Neural progenitor cell (in vitro differentiated cells): ENCODE data around the gene PRODH. TPM values are rescaled to one million over a fixed set of nuclear protein-coding genes. Genes with fewer than 3 reads are reported as not detected.
A peak's percentile ranks its signal among the peaks of the same experiment; 100 is the strongest.
"Not testable (repeated sequence)": the region's sequence is repeated elsewhere in the genome, so short reads cannot be mapped to it uniquely, and the experiment has no call there.

ENCODE experiments used
- DNase-seq: peaks from one replicate; pipeline ENCODE4 v3.0.0-alpha.2; 2016; ENCODE audit warnings: low spot score
- H2AFZ ChIP-seq: fragments of 200-600 bp; sonication (generic); replicated peaks from 2 replicates; pipeline ENCODE4 v1.6.1; 2016; ENCODE audit warnings: antibody characterized with exemption
- H3F3A ChIP-seq: fragments of 200-600 bp; sonication (generic); 2 replicates; pipeline ENCODE4 v1.6.1; 2016; ENCODE audit warnings: antibody characterized with exemption, low read depth
- H3K27ac ChIP-seq: fragments of 200-600 bp; sonication (generic); 2 replicates; pipeline ENCODE4 v1.5.1; 2016; ENCODE audit warnings: mild to moderate bottlenecking
- H3K27me3 ChIP-seq: fragments of 200-600 bp; sonication (generic); 2 replicates; pipeline ENCODE4 v1.6.1; 2016; ENCODE audit warnings: mild to moderate bottlenecking, moderate library complexity
- H3K36me3 ChIP-seq: fragments of 200-600 bp; sonication (generic); 2 replicates; pipeline ENCODE4 v1.5.1; 2016
- H3K4me1 ChIP-seq: fragments of 200-600 bp; sonication (generic); 2 replicates; pipeline ENCODE4 v1.6.1; 2016; ENCODE audit warnings: mixed run types
- H3K4me2 ChIP-seq: fragments of 200-600 bp; sonication (generic); 2 replicates; pipeline ENCODE4 v1.6.1; 2016
- H3K4me3 ChIP-seq: fragments of 200-600 bp; sonication (generic); 2 replicates; pipeline ENCODE4 v1.5.1; 2016
- H3K79me2 ChIP-seq: fragments of 200-600 bp; sonication (generic); 2 replicates; pipeline ENCODE4 v1.6.1; 2016; ENCODE audit warnings: low read depth
- H3K9ac ChIP-seq: fragments of 200-600 bp; sonication (generic); 2 replicates; pipeline ENCODE4 v1.6.1; 2016
- H3K9me3 ChIP-seq: fragments of 200-600 bp; sonication (generic); 2 replicates; pipeline ENCODE4 v1.5.1; 2016; ENCODE audit warnings: low read depth
- H4K20me1 ChIP-seq: fragments of 200-600 bp; sonication (generic); 2 replicates; pipeline ENCODE4 v1.6.1; 2016; ENCODE audit warnings: low read depth
- H3K27ac Mint-ChIP-seq: 3 replicates; pipeline ENCODE4 v1.8.0; 2021; ENCODE audit warnings: mixed read lengths
- H3K27me3 Mint-ChIP-seq: 2 replicates; pipeline ENCODE4 v1.8.0; 2022; ENCODE audit warnings: low read depth, mild to moderate bottlenecking, inconsistent platforms, moderate library complexity, mixed read lengths; ENCODE audit not compliant: insufficient read depth
- H3K36me3 Mint-ChIP-seq: 3 replicates; pipeline ENCODE4 v1.8.0; 2021; ENCODE audit warnings: mixed read lengths
- H3K4me1 Mint-ChIP-seq: 3 replicates; pipeline ENCODE4 v1.8.0; 2021; ENCODE audit warnings: mixed read lengths
- H3K4me3 Mint-ChIP-seq: 3 replicates; pipeline ENCODE4 v1.8.0; 2021; ENCODE audit warnings: mild to moderate bottlenecking, moderate library complexity, mixed read lengths
- H3K9me3 Mint-ChIP-seq: 3 replicates; pipeline ENCODE4 v1.8.0; 2020; ENCODE audit warnings: mixed read lengths
- EZH2 ChIP-seq: fragments of 200-600 bp; sonication (generic); IDR thresholded peaks from 2 replicates; pipeline ENCODE4 v1.6.1; 2017; ENCODE audit warnings: antibody characterized with exemption, mild to moderate bottlenecking, moderate library complexity
- EZH2phosphoT487 ChIP-seq: fragments of 200-600 bp; sonication (generic); IDR thresholded peaks from 2 replicates; pipeline ENCODE4 v1.6.1; 2017; ENCODE audit warnings: antibody characterized with exemption
- total RNA-seq: library from RNA; depleted of rRNA; stranded (reverse); fragments of >200 nt; gene quantifications from 2 replicates; pipeline ENCODE4 v1.2.3, GENCODE V29; 2015; ENCODE audit warnings: low replicate concordance
- TF ChIP-seq, protein P1 (sequence below): fragments of 200-600 bp; sonication (generic); IDR thresholded peaks from 2 replicates; pipeline ENCODE4 v1.5.1; 2017; ENCODE audit warnings: antibody characterized with exemption, mild to moderate bottlenecking

Gene PRODH
- total RNA-seq, 1 donor from 2014 or later = 9.3 TPM

DNA sequence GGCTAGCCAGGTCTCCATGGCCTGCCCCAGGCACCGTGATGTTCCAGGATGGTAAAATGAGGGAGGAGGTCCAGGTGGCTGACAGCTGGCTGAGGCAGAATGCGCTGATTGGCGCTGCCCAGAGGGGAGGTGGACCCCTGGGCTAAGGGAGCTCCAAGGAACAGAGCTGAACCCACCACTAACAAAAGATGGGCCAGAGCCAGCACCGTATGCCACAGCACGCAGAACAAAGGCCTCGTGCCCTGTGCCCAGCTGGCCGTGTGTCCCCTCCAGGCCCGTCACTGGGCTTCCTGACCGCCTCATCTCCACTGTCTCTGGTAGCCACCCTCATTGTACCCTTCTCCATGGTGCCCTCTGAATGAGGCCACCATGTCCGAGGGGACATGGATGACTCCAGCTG, 19.6 kb upstream of the PRODH start:
- no peak for DNase-seq
- Histone ChIP-seq H3K9ac (no peak overlapping the region), H3K36me3 (no peaks in the 10 kb centered on the region), H4K20me1 (no peaks in the 10 kb centered on the region), H3K4me2 (no peak overlapping the region), H2AFZ (no peak overlapping the region), H3K4me3 (no peak overlapping the region), H3K9me3 (no peaks in the 10 kb centered on the region), H3F3A (no peaks in the 10 kb centered on the region), H3K27ac (no peak overlapping the region), H3K27me3 (no peaks in the 10 kb centered on the region), H3K79me2 (no peaks in the 10 kb centered on the region), H3K4me1 (no peaks in the 10 kb centered on the region)
- Mint-ChIP-seq H3K27me3 (no peaks in the 10 kb centered on the region), H3K36me3 (no peaks in the 10 kb centered on the region), H3K9me3 (no peaks in the 10 kb centered on the region), H3K4me3 (peak overlapping the region; percentile 57), H3K27ac (no peak overlapping the region), H3K4me1 (peaks cover 11% of the 10 kb centered on the region)
- TF ChIP-seq EZH2phosphoT487 (no peak), EZH2 (no peak)
- TF ChIP-seq, protein P1, sequence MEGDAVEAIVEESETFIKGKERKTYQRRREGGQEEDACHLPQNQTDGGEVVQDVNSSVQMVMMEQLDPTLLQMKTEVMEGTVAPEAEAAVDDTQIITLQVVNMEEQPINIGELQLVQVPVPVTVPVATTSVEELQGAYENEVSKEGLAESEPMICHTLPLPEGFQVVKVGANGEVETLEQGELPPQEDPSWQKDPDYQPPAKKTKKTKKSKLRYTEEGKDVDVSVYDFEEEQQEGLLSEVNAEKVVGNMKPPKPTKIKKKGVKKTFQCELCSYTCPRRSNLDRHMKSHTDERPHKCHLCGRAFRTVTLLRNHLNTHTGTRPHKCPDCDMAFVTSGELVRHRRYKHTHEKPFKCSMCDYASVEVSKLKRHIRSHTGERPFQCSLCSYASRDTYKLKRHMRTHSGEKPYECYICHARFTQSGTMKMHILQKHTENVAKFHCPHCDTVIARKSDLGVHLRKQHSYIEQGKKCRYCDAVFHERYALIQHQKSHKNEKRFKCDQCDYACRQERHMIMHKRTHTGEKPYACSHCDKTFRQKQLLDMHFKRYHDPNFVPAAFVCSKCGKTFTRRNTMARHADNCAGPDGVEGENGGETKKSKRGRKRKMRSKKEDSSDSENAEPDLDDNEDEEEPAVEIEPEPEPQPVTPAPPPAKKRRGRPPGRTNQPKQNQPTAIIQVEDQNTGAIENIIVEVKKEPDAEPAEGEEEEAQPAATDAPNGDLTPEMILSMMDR = no peak

DNA sequence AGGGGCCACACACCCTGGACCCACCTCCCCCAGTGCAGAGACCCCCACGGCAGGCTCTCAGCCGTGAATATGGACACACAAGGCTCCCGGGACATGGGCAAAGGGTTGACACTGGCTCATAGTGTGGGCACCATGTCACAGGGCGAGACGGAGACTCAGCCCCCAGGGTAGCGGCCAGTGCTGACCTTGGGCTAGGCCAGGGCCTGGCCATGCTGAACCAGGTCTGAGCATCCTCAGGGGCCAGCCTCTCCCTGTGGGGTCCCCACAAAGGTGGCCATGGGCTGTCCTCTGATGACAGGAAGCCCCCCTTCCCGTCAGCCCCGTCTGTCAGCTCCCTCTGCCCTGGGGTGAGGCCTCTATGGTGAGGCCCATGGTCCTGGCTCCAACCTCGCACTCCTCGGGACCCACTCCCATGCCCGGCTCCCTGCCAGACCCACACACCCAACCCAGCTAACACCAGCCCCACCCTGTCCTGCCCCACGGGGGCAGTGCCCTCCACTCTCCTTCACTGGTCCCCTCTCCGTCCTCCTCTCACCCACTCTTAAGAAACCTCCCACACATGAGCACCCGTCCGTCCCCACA, 19.0 kb upstream of the PRODH start:
- H3K36me3 Mint-ChIP-seq = no peaks in the 10 kb centered on the region
- Histone ChIP-seq H4K20me1 (no peaks in the 10 kb centered on the region), H3K4me3 (no peak overlapping the region), H3K79me2 (no peaks in the 10 kb centered on the region), H3F3A (no peaks in the 10 kb centered on the region), H3K4me2 (no peak overlapping the region), H3K27me3 (no peaks in the 10 kb centered on the region), H3K9me3 (no peaks in the 10 kb centered on the region), H3K9ac (no peak overlapping the region), H2AFZ (no peak overlapping the region), H3K36me3 (no peaks in the 10 kb centered on the region), H3K4me1 (no peaks in the 10 kb centered on the region), H3K27ac (no peak overlapping the region)
- H3K27me3 Mint-ChIP-seq = no peaks in the 10 kb centered on the region
- TF ChIP-seq, protein P1 = no peak
- TF ChIP-seq EZH2 = no peak
- TF ChIP-seq EZH2phosphoT487 = no peak
- H3K9me3 Mint-ChIP-seq = no peaks in the 10 kb centered on the region
- peak overlapping the region; percentile 27 for H3K27ac Mint-ChIP-seq
- H3K4me1 Mint-ChIP-seq = peaks cover 13% of the 10 kb centered on the region
- DNase-seq = no peak
- peak overlapping the region; percentile 57 for H3K4me3 Mint-ChIP-seq

DNA sequence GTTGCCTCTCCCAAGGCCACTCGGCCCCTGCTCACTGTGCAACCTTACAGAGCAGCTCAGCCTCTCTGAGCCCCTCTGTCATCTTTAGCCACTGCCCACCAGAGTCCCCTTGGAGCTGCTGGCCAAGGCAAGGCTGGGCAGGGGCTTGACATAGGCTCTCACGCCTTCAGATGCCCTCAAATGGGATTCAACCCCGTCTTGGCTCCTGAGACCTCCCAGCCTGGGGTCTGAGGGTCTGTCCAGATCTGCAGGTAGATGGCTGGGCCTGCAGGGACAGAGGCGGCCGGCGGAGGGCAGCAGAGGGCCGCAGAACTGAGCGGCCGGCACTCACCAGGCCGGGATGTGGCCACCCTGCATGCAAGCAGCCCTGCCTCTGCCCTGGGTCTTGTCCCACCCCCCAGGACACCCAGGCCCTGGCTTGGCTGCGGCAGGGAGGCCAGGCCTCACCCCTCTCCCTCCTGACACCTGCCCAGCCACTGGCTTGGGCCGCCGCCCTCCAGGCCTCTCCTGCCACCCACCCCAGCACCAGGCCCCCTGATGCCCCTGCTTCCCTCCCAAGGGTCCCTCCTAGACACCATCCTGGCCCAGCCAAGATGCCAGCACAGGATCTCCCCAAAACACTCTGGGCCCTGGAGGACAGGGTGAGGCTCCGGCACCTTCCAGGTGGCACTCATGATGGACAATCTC, 18.4 kb upstream of the PRODH start:
- not testable (repeated sequence) for H3K4me3 ChIP-seq, H3K4me3 Mint-ChIP-seq, H3K27me3 Mint-ChIP-seq, H3K27me3 ChIP-seq, H2AFZ ChIP-seq, H3K36me3 ChIP-seq, H3F3A ChIP-seq, H3K27ac ChIP-seq, H3K9ac ChIP-seq, H3K9me3 Mint-ChIP-seq, H4K20me1 ChIP-seq, H3K36me3 Mint-ChIP-seq, H3K9me3 ChIP-seq, H3K4me2 ChIP-seq, H3K79me2 ChIP-seq, H3K4me1 ChIP-seq
- peaks cover 14% of the 10 kb centered on the region for H3K4me1 Mint-ChIP-seq
- DNase-seq = peak; percentile 81
- TF ChIP-seq, protein P1 = peak; percentile 77
- peak overlapping the region; percentile 27 for H3K27ac Mint-ChIP-seq

DNA sequence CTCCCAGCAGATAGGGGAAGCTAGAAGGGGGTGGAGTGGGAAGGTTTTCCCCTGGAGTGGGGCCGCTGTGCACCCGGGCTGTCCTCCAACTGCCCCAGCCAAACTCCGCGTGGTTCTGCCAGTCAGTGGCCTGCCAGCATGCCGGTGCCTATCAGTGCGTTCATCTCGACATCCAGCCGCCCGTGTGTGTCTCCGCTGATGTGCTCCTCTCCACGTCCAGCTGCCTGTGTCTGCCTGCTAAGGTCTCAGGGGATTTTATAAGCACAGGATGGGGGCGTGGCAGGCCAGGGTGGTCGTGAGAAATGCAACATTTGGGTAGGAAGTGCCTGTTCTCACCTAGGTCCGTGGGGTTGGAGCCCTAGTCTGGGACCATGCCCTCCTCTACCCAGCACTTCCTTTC, 17.0 kb upstream of the PRODH start:
- not testable (repeated sequence) for H3K36me3 ChIP-seq, H3K9me3 ChIP-seq, H3F3A ChIP-seq, H3K9ac ChIP-seq, H3K79me2 ChIP-seq, DNase-seq, H3K4me3 ChIP-seq, H3K36me3 Mint-ChIP-seq, H4K20me1 ChIP-seq, H3K4me1 ChIP-seq, H3K27ac ChIP-seq, H2AFZ ChIP-seq, H3K9me3 Mint-ChIP-seq, H3K27ac Mint-ChIP-seq, H3K27me3 ChIP-seq, H3K4me3 Mint-ChIP-seq, H3K4me2 ChIP-seq, H3K27me3 Mint-ChIP-seq
- H3K4me1 Mint-ChIP-seq = peaks cover 18% of the 10 kb centered on the region
